ENCODE measurements around the gene ECSIT.
"Not testable (repeated sequence)": the region's sequence is repeated elsewhere in the genome, so short reads cannot be mapped to it uniquely, and the experiment has no call there.

- not testable (repeated sequence) for TF ChIP-seq CTCF (IDR thresholded peaks at IDR 0.05); POLR2AphosphoS5 (IDR thresholded peaks at IDR 0.05; ENCODE audit: insufficient read depth in 1 of 2, low read depth in 1 of 2); POLR2A (IDR thresholded peaks at IDR 0.05)
Observed at GRCh38 chr19:11458912-11459311, 70.0 kb downstream of the ECSIT start.

Data from vagina (tissue), 2 donors.